Measurements from ENCODE around the gene GPC2.

DNA sequence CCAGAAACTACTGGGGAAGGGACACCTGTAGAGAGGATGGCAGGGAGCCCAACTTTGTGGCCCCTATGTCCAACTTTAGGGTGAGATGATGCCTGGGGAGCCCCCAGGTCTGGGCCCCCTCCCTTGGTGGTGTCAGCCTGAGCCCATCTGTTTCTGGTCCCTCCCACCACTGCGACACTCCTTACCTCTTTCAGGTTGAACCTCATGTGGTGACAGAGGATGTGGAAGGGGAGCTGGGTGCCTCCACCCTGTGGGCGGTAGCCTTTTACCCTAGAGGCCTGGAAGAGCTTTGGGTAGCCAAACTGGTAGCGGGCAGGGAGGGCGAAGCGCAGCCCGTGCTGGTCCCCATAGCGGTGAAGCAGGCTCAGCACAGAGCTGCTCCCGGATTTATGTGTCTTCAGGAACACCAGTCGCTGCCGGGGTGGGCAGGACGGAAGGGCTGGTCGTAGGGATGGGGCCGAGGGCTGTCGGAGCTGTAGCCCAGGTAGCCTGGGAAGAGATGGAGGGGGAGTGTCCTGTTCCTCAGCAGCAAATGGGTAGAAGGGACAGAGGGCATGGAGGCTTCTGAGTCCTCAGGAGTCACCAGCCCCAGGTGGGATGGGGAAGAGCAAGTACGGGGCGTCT is 10.8 kb downstream of the GPC2 start:
- TF ChIP-seq, protein P1, sequence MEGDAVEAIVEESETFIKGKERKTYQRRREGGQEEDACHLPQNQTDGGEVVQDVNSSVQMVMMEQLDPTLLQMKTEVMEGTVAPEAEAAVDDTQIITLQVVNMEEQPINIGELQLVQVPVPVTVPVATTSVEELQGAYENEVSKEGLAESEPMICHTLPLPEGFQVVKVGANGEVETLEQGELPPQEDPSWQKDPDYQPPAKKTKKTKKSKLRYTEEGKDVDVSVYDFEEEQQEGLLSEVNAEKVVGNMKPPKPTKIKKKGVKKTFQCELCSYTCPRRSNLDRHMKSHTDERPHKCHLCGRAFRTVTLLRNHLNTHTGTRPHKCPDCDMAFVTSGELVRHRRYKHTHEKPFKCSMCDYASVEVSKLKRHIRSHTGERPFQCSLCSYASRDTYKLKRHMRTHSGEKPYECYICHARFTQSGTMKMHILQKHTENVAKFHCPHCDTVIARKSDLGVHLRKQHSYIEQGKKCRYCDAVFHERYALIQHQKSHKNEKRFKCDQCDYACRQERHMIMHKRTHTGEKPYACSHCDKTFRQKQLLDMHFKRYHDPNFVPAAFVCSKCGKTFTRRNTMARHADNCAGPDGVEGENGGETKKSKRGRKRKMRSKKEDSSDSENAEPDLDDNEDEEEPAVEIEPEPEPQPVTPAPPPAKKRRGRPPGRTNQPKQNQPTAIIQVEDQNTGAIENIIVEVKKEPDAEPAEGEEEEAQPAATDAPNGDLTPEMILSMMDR (IDR thresholded peaks at IDR 0.05; ENCODE audit: low read depth, low read length, poor library complexity, severe bottlenecking), result no peak
- TF ChIP-seq EZH2phosphoT487 (IDR thresholded peaks at IDR 0.05; ENCODE audit: borderline replicate concordance, low read length), result no peak

Data from DOHH2 (cell line).